Measurements from ENCODE around the gene GLDC.
A peak's percentile ranks its signal among the peaks of the same experiment; 100 is the strongest.
"Not testable (repeated sequence)": the region's sequence is repeated elsewhere in the genome, so short reads cannot be mapped to it uniquely, and the experiment has no call there.

GLDC gene

DNA sequence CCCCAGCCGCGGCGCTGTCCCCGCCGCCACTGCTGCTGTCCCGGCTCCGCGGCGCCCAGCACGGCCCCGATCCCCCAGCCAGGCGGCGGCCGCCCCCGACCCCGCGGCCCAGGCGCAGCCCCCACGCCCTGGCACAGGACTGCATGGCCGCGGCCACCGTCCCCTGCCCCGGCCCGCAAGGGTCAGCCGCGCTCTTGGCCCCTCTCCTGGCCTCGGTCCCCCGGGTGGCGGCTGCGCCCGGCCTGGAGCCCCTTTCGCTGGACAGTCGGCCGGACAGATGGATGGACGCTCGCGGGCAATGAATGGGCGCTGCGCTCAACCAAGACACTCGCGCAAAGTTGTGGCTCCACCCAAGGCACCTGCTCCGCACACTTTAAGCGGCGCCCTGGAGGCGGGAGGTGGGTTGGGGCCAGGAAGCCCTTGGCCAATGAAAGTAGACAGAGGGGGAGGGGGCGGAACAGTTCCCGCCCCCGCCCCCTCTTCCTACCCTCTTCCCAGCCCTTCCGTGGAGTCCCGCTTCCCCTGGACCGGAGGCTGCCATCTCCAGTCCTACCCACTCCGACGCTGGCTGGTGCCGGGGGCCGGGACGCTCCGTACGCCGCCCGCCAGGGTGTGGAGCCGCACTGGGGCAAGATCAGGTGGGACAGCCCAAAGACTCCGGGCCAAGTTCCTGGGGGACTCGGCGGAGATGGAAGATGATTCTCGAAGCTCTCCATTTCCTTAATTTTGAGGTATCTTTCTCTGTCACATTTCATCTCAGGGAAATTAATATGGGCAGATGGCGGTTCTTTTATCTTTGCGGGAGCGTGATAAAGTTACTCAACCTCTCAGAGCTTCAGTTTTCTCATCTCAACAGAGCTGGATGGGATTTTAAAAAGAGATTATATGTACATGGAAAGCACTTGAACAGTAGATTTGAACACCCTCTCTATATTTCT is at the start of gene GLDC:
TSS of gene GLDC (minus strand) at position 375 of the 938 bp plus-strand sequence. CDS start at position 145, 230 bp downstream.
- peak; percentile 58 for DNase-seq

DNA sequence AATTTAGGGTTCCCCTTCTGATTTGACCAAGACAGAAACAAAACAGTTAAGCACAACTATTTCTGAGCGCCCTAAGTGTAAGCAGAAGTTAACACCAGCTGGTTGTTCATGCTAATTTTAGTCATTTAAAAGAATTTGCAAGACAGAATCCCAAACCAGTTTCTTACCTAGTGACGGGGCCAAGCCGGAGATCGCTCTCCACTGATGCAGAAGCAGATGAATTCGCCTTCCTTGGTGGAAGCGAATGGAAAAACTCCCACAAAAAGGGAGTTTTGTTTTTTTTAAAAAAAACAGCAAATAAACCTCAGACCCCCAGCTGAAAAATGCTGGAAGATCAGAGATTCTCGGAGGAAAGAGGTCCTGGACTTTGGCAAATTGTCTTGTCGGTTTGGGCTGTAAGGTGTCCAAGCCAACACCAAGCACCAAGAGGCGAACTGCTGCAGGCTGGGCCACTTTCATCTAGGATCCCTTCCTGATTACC is 47.4 kb upstream of the GLDC start:
- DNase-seq, result no peak

- DNase-seq, result no peak
These were observed 46.9 kb upstream of the GLDC start for GRCh38 chr9:6692433-6692832.

GRCh38 chr9:6690675-6691070 is 45.1 kb upstream of the GLDC start:
- not testable (repeated sequence) for DNase-seq

GRCh38 chr9:6689893-6690674 is 44.6 kb upstream of the GLDC start:
- DNase-seq, result no peak

DNA sequence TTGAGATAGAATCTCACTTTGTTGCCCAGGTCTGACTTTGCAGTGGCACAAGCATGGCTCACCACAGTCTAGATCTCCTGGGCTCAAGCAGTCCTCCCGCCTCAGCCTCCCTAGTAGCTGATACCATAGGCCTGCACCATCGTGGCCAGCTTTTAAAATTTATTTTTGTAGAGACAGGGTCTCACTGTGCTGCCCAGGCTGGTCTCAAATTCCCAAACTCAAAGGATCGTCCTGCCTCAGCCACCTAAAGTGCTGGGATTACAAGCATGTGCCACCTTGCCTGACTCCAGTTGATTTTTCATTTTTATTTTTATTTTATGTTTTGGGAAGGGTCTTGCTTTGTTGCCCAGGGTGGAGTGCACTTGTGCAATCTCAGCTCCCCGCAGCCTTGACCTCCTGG is 41.7 kb upstream of the GLDC start:
- DNase-seq, result no peak

GRCh38 chr9:6686396-6686795 is 40.9 kb upstream of the GLDC start:
- DNase-seq, result no peak

DNA sequence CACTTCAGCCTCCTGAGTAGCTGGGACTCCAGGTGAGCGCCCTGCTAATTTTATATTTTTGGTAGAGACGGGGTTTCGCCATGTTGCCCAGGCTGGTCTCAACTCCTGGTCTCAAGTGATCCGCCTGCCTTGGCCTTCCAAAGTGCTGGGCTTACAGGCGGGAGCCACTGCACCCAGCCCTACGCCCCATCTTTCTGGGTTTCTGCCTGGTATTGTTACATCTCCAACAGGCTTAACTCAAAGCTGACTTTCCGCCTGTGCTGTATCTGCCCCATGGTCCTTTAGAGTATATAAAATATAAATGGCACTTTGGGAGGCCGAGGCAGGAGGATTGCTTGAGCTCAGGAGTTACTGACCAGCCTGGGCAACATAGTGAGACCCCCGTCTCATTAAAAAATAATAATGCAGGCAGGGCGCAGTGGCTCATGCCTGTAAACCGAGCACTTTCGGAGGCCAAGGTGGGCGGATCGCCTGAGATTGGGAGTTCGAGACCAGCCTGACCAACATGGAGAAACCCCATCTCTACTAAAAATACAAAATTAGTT is 36.5 kb upstream of the GLDC start:
- DNase-seq, result no peak

GRCh38 chr9:6681147-6681956 is 35.8 kb upstream of the GLDC start:
- DNase-seq, result peak; percentile 67

GRCh38 chr9:6680797-6681146 is 35.2 kb upstream of the GLDC start:
- DNase-seq, result no peak

DNA sequence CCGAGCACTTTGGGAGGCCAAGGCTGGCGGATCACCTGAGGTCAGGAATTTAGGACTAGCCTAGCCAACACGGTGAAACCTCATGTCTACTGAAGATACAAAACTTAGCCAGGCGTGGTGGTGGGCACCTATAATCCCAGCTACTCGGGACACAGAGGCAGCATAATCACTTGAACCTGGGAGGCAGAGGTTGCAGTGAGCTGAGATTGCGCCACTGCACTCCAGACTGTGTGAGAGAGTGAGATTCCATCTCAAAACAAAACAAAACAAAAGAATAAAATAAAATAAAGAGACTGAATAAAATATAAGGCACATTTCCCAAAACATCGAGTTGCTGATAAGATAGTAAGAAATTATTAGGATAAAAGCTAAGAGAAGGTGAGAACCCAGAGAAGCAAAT is 32.3 kb upstream of the GLDC start:
- no peak for DNase-seq

DNA sequence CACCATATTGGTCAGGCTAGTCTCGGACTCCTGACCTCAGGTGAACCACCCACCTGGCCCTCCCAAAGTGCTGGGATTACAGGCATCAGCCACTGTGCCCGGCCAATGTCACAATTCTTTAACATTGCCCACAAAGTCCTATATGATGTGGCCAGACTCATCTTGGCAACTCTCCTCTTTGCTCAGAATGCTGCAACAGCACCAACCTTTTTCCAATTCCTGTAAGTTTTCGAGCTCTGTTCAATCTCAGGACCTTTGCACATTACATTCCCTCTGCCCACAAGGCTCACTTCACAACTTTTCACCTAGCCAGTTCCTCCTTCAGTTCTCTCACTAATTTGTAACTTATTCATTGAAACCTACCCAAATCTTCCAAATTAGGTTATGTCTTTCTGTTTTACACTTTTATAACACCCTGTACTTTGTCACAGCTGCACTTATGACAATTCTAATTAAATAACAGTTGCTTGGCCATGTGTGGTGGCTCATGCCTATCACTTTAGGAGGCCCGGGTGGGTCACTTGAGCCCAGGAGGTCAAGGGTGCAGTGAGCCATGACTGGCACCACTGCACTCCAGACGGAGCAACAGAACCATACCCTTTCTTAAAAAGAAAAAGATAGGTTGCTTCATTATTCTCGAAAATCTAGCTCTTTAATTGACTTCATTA is 30.9 kb upstream of the GLDC start:
- DNase-seq, result no peak

- DNase-seq, result no peak
These were observed 29.7 kb upstream of the GLDC start for GRCh38 chr9:6675268-6675667.

- no peak for DNase-seq
These were observed 27.9 kb upstream of the GLDC start for GRCh38 chr9:6673326-6674025.

GRCh38 chr9:6672118-6672517 is 26.6 kb upstream of the GLDC start:
- DNase-seq, result no peak

DNA sequence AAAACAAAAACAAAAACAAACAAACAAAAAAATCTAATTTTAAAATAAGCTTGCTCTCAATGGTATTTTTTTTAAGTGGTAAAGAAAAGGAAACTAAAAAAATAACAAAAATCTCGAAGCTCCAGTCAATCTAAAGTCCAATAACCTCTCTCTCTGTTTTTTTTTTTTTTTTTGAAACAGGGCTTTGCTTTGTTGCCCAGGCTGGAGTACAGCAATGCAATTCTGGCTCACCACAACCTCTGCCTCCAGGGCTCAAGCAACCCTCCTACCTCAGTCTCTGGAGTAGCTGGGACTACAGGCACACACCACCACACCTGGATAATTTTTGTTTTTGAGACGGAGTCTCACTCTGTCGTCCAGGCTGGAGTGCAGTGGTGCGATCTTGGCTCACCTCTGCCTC is 25.9 kb upstream of the GLDC start:
- no peak for DNase-seq

- DNase-seq, result no peak
These were observed 24.4 kb upstream of the GLDC start for GRCh38 chr9:6669881-6670280.

DNA sequence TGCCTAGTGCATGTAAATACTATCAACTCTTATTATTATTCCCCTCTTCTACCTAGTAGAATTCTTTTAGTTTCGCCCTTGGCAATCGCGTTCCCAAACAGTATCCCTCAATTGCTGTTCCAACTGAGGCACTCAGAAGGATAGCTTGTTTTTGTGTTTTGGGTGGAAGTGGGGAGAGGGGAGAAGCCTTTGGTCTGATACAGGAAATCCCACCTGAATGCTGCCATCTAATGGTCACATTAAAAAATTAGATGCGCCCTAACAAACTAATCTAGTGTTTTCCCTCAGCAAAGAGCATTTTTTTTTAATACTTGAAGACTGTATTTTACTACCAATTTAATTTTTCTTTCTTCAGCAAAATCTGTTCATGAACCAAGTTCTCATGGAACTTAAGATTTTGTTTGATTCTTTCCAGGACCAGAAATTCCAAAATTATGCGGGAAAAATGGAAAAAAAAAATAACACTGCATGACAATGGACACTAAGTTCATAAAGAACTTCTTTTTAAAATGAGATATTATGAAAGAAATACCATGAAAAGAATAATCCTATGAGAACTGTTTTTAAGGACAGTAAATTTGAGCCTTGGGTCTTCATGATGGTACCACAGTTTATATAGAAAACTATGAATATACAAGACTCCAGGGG is 22.2 kb upstream of the GLDC start:
- no peak for DNase-seq

GRCh38 chr9:6667080-6667479 is 21.6 kb upstream of the GLDC start:
- no peak for DNase-seq

DNA sequence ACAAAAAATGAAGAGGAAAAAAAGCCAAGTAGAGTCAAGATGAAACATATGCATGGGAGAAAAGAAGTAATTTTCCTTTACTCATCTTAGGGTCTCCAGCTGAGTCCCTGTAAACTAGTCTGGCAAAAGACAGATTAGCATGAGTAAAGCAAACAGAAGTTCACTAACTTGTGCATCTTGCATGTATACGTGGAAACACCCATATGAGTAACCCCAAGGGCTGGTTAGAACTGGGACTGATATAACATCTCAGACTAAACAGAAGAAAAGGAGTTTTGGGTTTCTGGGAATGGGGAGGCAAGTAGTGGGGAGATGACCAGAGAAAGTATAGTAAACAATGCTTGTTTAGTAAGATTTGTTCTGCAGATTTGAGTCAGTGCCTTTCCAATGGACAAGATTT is 20.1 kb upstream of the GLDC start:
- no peak for DNase-seq

- no peak for DNase-seq
These were observed 18.7 kb upstream of the GLDC start for GRCh38 chr9:6664204-6664680.
